Loucy (cell line): Measurements from ENCODE around the gene CHRM1.

ENCODE experiments used
- H2AFZ ChIP-seq: fragments of 200-600 bp; sonication (generic); 2 replicates; pipeline ENCODE4 v1.6.0; 2016; ENCODE audit warnings: antibody characterized with exemption, mild to moderate bottlenecking, low read length, moderate library complexity
- H3F3A ChIP-seq: fragments of 200-600 bp; 2 replicates; pipeline ENCODE4 v1.6.0; 2016; ENCODE audit warnings: antibody characterized with exemption, low read depth, mild to moderate bottlenecking
- H3K27me3 ChIP-seq: fragments of 200-600 bp; sonication (generic); 2 replicates; pipeline ENCODE4 v1.6.1; 2014; ENCODE audit warnings: low read length, mild to moderate bottlenecking; ENCODE audit not compliant: insufficient read depth, poor library complexity, severe bottlenecking
- H3K36me3 ChIP-seq: fragments of 200-600 bp; sonication (generic); 2 replicates; pipeline ENCODE4 v1.6.1; 2016; ENCODE audit warnings: low read length; ENCODE audit not compliant: insufficient read depth
- H3K4me1 ChIP-seq: fragments of 200-600 bp; sonication (generic); 2 replicates; pipeline ENCODE4 v1.5.1; 2014; ENCODE audit warnings: low read length, mild to moderate bottlenecking; ENCODE audit not compliant: insufficient read depth, poor library complexity, severe bottlenecking
- H3K4me2 ChIP-seq: fragments of 200-600 bp; sonication (generic); 2 replicates; pipeline ENCODE4 v1.6.0; 2014; ENCODE audit warnings: antibody characterized with exemption, low read length, low read depth, mild to moderate bottlenecking; ENCODE audit not compliant: poor library complexity, severe bottlenecking
- H3K4me3 ChIP-seq: fragments of 200-600 bp; sonication (generic); 2 replicates; pipeline ENCODE4 v1.5.1; 2014; ENCODE audit warnings: low read length, mild to moderate bottlenecking, mixed read lengths; ENCODE audit not compliant: poor library complexity, severe bottlenecking
- H3K79me2 ChIP-seq: fragments of 200-600 bp; sonication (generic); 2 replicates; pipeline ENCODE4 v1.6.1; 2014; ENCODE audit warnings: low read length; ENCODE audit not compliant: insufficient read depth
- H3K9ac ChIP-seq: fragments of 200-600 bp; sonication (generic); 2 replicates; pipeline ENCODE4 v1.6.0; 2014; ENCODE audit warnings: mild to moderate bottlenecking, low read depth, low read length, moderate library complexity; ENCODE audit not compliant: poor library complexity, severe bottlenecking
- H3K9me2 ChIP-seq: fragments of 200-600 bp; sonication (generic); replicated peaks from 2 replicates; pipeline ENCODE4 v1.6.1; 2016; ENCODE audit warnings: low read depth, low read length, mixed read lengths
- H3K9me3 ChIP-seq: fragments of 200-600 bp; sonication (generic); 2 replicates; pipeline ENCODE4 v1.6.1; 2014; ENCODE audit warnings: mild to moderate bottlenecking, antibody characterized with exemption, low read length, low read depth; ENCODE audit not compliant: insufficient read depth
- H4K20me1 ChIP-seq: fragments of 200-600 bp; sonication (generic); 2 replicates; pipeline ENCODE4 v1.6.0; 2014; ENCODE audit warnings: antibody characterized with exemption, low read length, mild to moderate bottlenecking; ENCODE audit not compliant: insufficient read depth, poor library complexity, severe bottlenecking
- EZH2phosphoT487 ChIP-seq: fragments of 200-600 bp; IDR thresholded peaks from 2 replicates; pipeline ENCODE4 v1.6.1; 2018; ENCODE audit warnings: antibody characterized with exemption, mild to moderate bottlenecking, moderate library complexity, borderline replicate concordance
- TF ChIP-seq, protein P1 (sequence below): fragments of 200-600 bp; sonication (generic); conservative IDR thresholded peaks from 2 replicates; pipeline ENCODE4 v1.5.1; 2014; ENCODE audit warnings: mild to moderate bottlenecking, antibody characterized with exemption, low read length

Gene CHRM1

DNA sequence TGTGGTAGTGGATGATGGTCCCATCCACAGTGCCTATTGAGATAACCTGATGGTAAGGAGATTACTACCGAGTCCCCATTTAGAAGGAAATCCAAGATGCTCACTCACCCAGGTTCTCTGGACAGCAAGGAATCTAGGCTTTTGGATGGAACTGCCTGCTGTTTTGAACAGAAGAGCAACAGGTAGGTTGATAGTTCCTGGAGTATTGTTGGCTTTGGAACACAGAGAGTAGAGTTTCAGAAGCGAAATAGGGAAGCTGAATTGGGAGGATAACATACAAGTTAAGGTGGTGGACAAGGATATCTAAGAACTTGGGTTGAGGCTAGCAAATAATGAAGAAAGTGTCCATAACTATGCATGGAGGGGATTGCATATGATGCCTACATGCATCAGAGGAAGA, 36.0 kb upstream of the CHRM1 start:
- Histone ChIP-seq H3K9ac (no peak overlapping the region), H4K20me1 (no peaks in the 10 kb centered on the region), H3K36me3 (no peaks in the 10 kb centered on the region), H3K9me2 (no peaks in the 10 kb centered on the region), H2AFZ (no peak overlapping the region), H3K79me2 (no peaks in the 10 kb centered on the region), H3K27me3 (no peaks in the 10 kb centered on the region), H3K4me2 (no peak overlapping the region), H3K4me3 (no peak overlapping the region), H3F3A (no peaks in the 10 kb centered on the region), H3K9me3 (no peaks in the 10 kb centered on the region), H3K4me1 (no peaks in the 10 kb centered on the region)
- TF ChIP-seq, protein P1, sequence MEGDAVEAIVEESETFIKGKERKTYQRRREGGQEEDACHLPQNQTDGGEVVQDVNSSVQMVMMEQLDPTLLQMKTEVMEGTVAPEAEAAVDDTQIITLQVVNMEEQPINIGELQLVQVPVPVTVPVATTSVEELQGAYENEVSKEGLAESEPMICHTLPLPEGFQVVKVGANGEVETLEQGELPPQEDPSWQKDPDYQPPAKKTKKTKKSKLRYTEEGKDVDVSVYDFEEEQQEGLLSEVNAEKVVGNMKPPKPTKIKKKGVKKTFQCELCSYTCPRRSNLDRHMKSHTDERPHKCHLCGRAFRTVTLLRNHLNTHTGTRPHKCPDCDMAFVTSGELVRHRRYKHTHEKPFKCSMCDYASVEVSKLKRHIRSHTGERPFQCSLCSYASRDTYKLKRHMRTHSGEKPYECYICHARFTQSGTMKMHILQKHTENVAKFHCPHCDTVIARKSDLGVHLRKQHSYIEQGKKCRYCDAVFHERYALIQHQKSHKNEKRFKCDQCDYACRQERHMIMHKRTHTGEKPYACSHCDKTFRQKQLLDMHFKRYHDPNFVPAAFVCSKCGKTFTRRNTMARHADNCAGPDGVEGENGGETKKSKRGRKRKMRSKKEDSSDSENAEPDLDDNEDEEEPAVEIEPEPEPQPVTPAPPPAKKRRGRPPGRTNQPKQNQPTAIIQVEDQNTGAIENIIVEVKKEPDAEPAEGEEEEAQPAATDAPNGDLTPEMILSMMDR, result no peak
- no peak for TF ChIP-seq EZH2phosphoT487

DNA sequence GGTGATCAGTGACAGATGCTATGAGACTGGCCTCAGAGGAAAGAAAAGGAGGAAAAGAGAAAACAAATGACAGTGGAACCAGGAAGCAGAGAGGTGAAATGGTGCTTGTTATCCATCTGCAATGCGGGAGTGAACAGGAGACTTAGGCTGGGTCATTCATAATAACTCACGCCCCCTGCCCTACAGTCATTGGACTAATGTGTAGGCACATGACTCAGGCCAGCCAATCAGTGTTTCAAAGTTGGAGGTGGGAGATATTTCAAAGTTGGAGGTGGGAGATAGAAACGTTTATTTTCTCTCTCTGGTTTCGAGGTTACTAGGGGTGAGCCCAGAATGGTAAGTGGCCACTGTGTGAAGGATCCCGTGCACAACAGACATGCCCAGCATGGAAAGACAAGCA, 33.3 kb upstream of the CHRM1 start:
- H3K4me2 ChIP-seq, result no peak overlapping the region
- no peak overlapping the region for H3K4me3 ChIP-seq
- no peaks in the 10 kb centered on the region for H3K36me3 ChIP-seq
- H3K79me2 ChIP-seq, result no peaks in the 10 kb centered on the region
- H3K4me1 ChIP-seq, result no peaks in the 10 kb centered on the region
- TF ChIP-seq, protein P1, result no peak
- TF ChIP-seq EZH2phosphoT487, result no peak
- H3K27me3 ChIP-seq, result no peaks in the 10 kb centered on the region
- no peak overlapping the region for H3K9ac ChIP-seq
- H2AFZ ChIP-seq, result no peak overlapping the region
- no peaks in the 10 kb centered on the region for H3K9me3 ChIP-seq
- H4K20me1 ChIP-seq, result no peaks in the 10 kb centered on the region
- H3F3A ChIP-seq, result no peaks in the 10 kb centered on the region
- H3K9me2 ChIP-seq, result no peaks in the 10 kb centered on the region

DNA sequence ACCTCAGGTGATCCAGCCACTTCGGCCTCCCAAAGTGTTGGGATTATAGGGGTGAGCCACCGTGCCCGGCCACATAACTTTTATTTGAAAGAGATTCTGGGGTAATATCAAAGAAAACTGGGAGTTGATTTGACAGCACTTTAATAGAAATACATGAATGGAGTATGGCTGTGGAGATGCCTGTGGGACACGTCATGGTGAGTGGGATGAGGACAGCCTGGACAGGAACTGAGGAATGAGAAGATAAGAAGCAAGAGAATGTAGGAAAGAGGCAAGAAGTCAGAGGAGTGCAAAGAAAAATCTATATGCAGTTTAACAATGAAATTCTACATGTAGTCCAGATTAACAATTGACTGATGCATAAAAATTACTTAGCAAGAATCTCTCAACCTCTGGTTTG, 32.6 kb upstream of the CHRM1 start:
- no peaks in the 10 kb centered on the region for H3K9me3 ChIP-seq
- no peak overlapping the region for H3K9ac ChIP-seq
- H3F3A ChIP-seq, result no peaks in the 10 kb centered on the region
- H3K4me3 ChIP-seq, result no peak overlapping the region
- TF ChIP-seq, protein P1, result no peak
- no peak for TF ChIP-seq EZH2phosphoT487
- H3K79me2 ChIP-seq, result no peaks in the 10 kb centered on the region
- H3K27me3 ChIP-seq, result no peaks in the 10 kb centered on the region
- no peaks in the 10 kb centered on the region for H3K36me3 ChIP-seq
- H3K4me2 ChIP-seq, result no peak overlapping the region
- no peaks in the 10 kb centered on the region for H3K4me1 ChIP-seq
- no peaks in the 10 kb centered on the region for H4K20me1 ChIP-seq
- no peak overlapping the region for H2AFZ ChIP-seq
- H3K9me2 ChIP-seq, result no peaks in the 10 kb centered on the region
